MCF 10A (cell line): ENCODE data around the gene KITLG. TPM values are rescaled to one million over a fixed set of nuclear protein-coding genes. Genes with fewer than 3 reads are reported as not detected.
"Not testable (repeated sequence)": the region's sequence is repeated elsewhere in the genome, so short reads cannot be mapped to it uniquely, and the experiment has no call there.

Experiments used
- BruUV-seq: library from RNA; stranded (reverse); fragments of 400-500 nt; replicated peaks from 2 replicates; lab custom pipeline; 2021; lab: Mats Ljungman, UMichigan
- CTCF ChIA-PET: fragments of 300-600 bp; sonication (Branson Sonifier 250); formaldehyde crosslinking; extraction: SDS; loops from one replicate; lab custom pipeline; 2021; ENCODE audit warnings: antibody characterized with exemption, inconsistent platforms; lab: Yijun Ruan, JAX
- POLR2A ChIA-PET: fragments of 300-600, 350-650 bp; sonication (Branson Sonifier 250); formaldehyde crosslinking; extraction: SDS; loops from one replicate; lab custom pipeline; 2020; ENCODE audit warnings: antibody characterized with exemption, inconsistent platforms; lab: Yijun Ruan, JAX
- DNase-seq: peaks from one replicate; pipeline ENCODE4 v3.0.0-alpha.2; 2018; ENCODE audit not compliant: unreplicated experiment
- H3K27ac Mint-ChIP-seq: one replicate; pipeline ENCODE4 v1.8.0; 2022; ENCODE audit warnings: mild to moderate bottlenecking, low read depth, mixed read lengths; ENCODE audit not compliant: unreplicated experiment
- H3K27me3 Mint-ChIP-seq: one replicate; pipeline ENCODE4 v1.8.0; 2022; ENCODE audit warnings: mixed read lengths; ENCODE audit not compliant: insufficient read depth, unreplicated experiment
- H3K36me3 Mint-ChIP-seq: one replicate; pipeline ENCODE4 v1.8.0; 2022; ENCODE audit warnings: mild to moderate bottlenecking, moderate library complexity, mixed read lengths; ENCODE audit not compliant: insufficient read depth, unreplicated experiment
- H3K4me1 Mint-ChIP-seq: one replicate; pipeline ENCODE4 v1.8.0; 2022; ENCODE audit warnings: mixed read lengths; ENCODE audit not compliant: insufficient read depth, unreplicated experiment
- H3K4me3 Mint-ChIP-seq: one replicate; pipeline ENCODE4 v1.8.0; 2022; ENCODE audit warnings: mild to moderate bottlenecking, moderate library complexity, mixed read lengths; ENCODE audit not compliant: unreplicated experiment
- H3K9me3 Mint-ChIP-seq: one replicate; pipeline ENCODE4 v1.8.0; 2022; ENCODE audit warnings: mixed read lengths; ENCODE audit not compliant: unreplicated experiment
- intact Hi-C: fragments of 100-400 bp; cut with micrococcal nuclease; formaldehyde crosslinking; loops from 2 replicates; pipeline ENCODE4 v1.14.1; 2022
- total RNA-seq: library from RNA; stranded (reverse); gene quantifications from 2 replicates; pipeline ENCODE4 v1.2.3, GENCODE V29; 2022
- TF ChIP-seq, protein P1 (sequence below): fragments of 200-600 bp; IDR thresholded peaks from one replicate; pipeline ENCODE4 v1.8.0; 2022; ENCODE audit warnings: antibody characterized with exemption, mild to moderate bottlenecking; ENCODE audit not compliant: unreplicated experiment

The KITLG gene
- total RNA-seq, 1 experiment from 2014 or later: 4.8 TPM

- Mint-ChIP-seq H3K9me3 (no peaks in the 10 kb centered on the region), H3K36me3 (peaks cover 6% of the 10 kb centered on the region), H3K4me3 (no peak overlapping the region), H3K4me1 (peaks cover 38% of the 10 kb centered on the region), H3K27ac (no peak overlapping the region), H3K27me3 (no peaks in the 10 kb centered on the region)
- ChIA-PET CTCF (interaction anchor here (0.7 to 1.8 kb wide), 3 partner anchors 22 to 403 kb away, joined by 3 to 7 read pairs (median 3); no protein-coding TSS in a partner anchor), POLR2A (interaction anchor here (1.3 to 2.2 kb wide), 2 partner anchors 10 to 16 kb away, joined by 3 to 7 read pairs; no protein-coding TSS in a partner anchor)
- TF ChIP-seq, protein P1, sequence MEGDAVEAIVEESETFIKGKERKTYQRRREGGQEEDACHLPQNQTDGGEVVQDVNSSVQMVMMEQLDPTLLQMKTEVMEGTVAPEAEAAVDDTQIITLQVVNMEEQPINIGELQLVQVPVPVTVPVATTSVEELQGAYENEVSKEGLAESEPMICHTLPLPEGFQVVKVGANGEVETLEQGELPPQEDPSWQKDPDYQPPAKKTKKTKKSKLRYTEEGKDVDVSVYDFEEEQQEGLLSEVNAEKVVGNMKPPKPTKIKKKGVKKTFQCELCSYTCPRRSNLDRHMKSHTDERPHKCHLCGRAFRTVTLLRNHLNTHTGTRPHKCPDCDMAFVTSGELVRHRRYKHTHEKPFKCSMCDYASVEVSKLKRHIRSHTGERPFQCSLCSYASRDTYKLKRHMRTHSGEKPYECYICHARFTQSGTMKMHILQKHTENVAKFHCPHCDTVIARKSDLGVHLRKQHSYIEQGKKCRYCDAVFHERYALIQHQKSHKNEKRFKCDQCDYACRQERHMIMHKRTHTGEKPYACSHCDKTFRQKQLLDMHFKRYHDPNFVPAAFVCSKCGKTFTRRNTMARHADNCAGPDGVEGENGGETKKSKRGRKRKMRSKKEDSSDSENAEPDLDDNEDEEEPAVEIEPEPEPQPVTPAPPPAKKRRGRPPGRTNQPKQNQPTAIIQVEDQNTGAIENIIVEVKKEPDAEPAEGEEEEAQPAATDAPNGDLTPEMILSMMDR: no peak
- BruUV-seq: no TSS peak
- intact Hi-C loops: no loop called here
- DNase-seq: no peak
These were observed 24.0 kb downstream of the KITLG start for GRCh38 chr12:88556213-88556774.

DNA sequence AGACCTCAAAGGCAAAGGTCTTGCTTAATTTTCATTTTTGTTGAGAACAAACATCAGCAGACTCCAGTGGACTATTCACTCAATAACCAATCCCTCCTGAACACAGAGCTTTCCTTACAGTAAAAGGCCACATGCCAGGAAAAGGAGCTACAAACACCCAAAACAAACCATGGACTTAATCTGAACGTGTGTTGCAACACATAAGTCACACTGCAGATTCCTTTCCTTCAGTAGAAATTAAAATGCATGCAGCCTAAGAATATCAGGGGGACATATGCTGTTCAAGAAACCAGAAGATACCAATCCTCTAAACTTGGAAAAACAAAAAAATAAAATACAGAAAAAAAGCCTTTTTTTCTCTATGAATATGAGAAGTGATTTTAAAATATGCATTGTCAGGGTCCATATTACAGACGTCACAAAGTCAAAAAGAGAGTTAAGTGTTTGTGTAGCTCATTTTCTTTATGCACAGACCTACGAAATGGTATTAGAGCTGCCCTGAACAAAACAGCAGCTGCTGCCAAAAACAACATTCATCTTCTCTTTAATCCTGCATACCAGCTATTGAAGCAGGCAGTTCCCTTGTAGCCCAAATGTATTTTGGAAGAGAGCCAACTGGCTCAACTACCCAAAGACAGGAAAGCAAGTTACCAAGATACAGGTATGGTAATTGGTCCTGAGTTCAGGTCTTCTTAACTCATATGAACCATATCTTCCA is 26.2 kb downstream of the KITLG start:
- DNase-seq: peak; percentile 94
- TF ChIP-seq, protein P1: no peak
- peaks cover 35% of the 10 kb centered on the region for H3K4me1 Mint-ChIP-seq
- intact Hi-C loops: no loop called here
- BruUV-seq: no TSS peak
- H3K9me3 Mint-ChIP-seq: no peaks in the 10 kb centered on the region
- CTCF ChIA-PET: interaction anchor here (0.7 to 1.2 kb wide), 4 partner anchors 20 to 100 kb away, joined by 3 read pairs; no protein-coding TSS in a partner anchor
- H3K4me3 Mint-ChIP-seq: peak overlapping the region; percentile 34
- no peaks in the 10 kb centered on the region for H3K27me3 Mint-ChIP-seq
- POLR2A ChIA-PET: interaction anchor here (0.6 to 3.0 kb wide), 16 partner anchors 9 to 821 kb away, joined by 3 to 17 read pairs (median 4); no protein-coding TSS in a partner anchor
- H3K36me3 Mint-ChIP-seq: peaks cover 6% of the 10 kb centered on the region
- H3K27ac Mint-ChIP-seq: peak overlapping the region; percentile 78

DNA sequence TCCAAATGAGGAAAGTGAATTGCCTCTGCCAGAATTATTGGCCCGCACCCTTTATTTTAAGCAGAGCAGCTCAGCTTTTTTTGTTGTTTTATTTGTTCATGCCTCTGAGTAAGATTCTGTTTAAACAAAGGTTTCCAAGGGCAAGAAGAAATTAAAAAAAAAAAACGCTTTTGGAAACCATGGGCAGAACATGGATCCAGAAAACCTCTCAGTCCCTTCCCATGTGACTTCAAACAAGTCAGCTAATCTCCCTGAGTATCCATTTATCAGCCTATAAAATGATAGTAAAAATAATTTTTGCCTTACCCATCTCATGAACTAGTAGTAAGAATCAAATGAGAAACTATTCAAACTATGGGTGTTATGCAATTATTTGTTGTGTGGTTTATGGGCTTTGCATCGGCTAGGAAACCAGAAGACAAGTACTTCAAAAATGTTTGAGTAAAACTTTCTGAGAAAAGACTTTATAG is 27.6 kb downstream of the KITLG start:
- TF ChIP-seq, protein P1: no peak
- BruUV-seq: no TSS peak
- ChIA-PET CTCF (interaction anchor here (0.6 to 1.9 kb wide), 7 partner anchors 10 to 1288 kb away, joined by 3 to 8 read pairs (median 3); partner anchors contain the start of gene KITLG), POLR2A (interaction anchor here (0.9 to 3.0 kb wide), 11 partner anchors 8 to 32 kb away, joined by 3 to 17 read pairs (median 4); partner anchors contain the start of gene KITLG)
- peak overlapping the region; percentile 78 for H3K27ac Mint-ChIP-seq
- DNase-seq: peak; percentile 27
- H3K9me3 Mint-ChIP-seq: no peaks in the 10 kb centered on the region
- peaks cover 6% of the 10 kb centered on the region for H3K36me3 Mint-ChIP-seq
- intact Hi-C loops: no loop called here
- no peak overlapping the region for H3K4me3 Mint-ChIP-seq
- no peaks in the 10 kb centered on the region for H3K27me3 Mint-ChIP-seq
- H3K4me1 Mint-ChIP-seq: peaks cover 30% of the 10 kb centered on the region

- peak overlapping the region; percentile 6 for H3K27ac Mint-ChIP-seq
- peaks cover 5% of the 10 kb centered on the region for H3K36me3 Mint-ChIP-seq
- H3K9me3 Mint-ChIP-seq: no peaks in the 10 kb centered on the region
- TF ChIP-seq, protein P1: no peak
- POLR2A ChIA-PET: no interaction called here
- CTCF ChIA-PET: interaction anchor here (1.1 kb wide), 1 partner anchor 168 kb away, joined by 3 read pairs; no protein-coding TSS in a partner anchor
- H3K27me3 Mint-ChIP-seq: no peaks in the 10 kb centered on the region
- DNase-seq: no peak
- intact Hi-C loops: no loop called here
- no peak overlapping the region for H3K4me3 Mint-ChIP-seq
- H3K4me1 Mint-ChIP-seq: peaks cover 39% of the 10 kb centered on the region
- no TSS peak for BruUV-seq
These were observed 30.3 kb downstream of the KITLG start for GRCh38 chr12:88549929-88550328.

- H3K4me1 Mint-ChIP-seq: peaks cover 26% of the 10 kb centered on the region
- H3K27ac Mint-ChIP-seq, DNase-seq, H3K27me3 Mint-ChIP-seq, H3K9me3 Mint-ChIP-seq, POLR2A ChIA-PET, intact Hi-C loops, H3K36me3 Mint-ChIP-seq, H3K4me3 Mint-ChIP-seq, BruUV-seq: not testable (repeated sequence)
- CTCF ChIA-PET: interaction anchor here (0.6 kb wide), 1 partner anchor 371 kb away, joined by 5 read pairs; no protein-coding TSS in a partner anchor
These were observed 32.3 kb downstream of the KITLG start for GRCh38 chr12:88547949-88548348.
